ENCODE data around the gene WWOX.

WWOX gene

GRCh38 chr16:78275420-78275819 lies 176.0 kb downstream of the WWOX start:
- no peak for DNase-seq (ENCODE audit: low spot score)

DNA sequence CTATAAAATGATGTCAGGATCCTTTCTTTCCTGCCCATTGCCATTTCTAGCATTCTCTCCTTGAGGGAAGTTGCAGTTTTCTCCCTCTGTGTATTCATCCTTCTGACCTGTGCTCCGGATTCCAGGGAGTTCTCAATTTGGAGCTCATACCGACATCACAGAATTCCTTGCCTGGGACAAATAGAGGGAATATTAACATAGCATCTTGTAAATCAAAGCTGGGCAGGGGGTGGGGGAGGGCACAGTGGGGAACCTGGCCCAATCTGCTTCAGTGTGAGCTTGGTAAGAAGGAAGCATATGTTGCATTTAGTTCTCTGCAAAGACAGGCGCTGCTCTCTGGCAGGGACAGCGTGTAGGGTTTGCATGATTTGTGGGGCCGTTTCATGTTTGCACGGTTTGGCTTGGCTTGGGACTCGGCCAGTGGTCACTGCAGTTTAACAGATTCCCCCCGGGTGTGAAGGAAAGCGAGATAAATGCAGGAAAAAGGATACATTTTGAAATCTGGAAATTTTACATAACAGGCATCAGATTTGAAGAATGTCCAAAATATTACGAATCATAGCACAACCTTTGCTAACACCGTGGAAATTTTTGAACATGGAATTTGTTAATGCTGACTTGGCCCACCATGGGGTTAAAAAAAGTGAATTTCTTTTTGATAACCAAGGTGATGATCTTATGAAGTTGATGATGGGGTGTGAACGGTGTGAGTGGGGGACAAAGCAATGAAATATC lies 178.0 kb downstream of the WWOX start:
- no peak for DNase-seq (ENCODE audit: low spot score)

DNA sequence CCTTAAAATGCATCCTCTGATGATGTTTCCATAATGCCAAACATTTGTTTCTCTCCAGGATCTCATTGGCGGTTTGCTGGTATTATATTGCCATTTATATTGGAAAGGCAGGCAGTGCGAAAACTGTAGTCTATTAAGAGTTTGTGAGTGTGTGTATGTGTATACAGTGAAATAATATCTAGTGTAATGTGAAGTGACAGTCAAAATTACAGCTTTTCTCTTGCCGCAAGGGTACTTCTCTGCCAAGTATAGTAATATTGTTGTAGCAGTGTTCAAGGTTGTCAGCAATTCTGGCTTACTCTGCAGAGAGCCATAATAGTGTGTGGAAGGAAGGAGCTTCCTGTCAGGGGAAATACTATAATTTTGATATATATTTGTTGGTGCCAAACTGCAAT lies 178.6 kb downstream of the WWOX start:
- DNase-seq (ENCODE audit: low spot score), result no peak

DNA sequence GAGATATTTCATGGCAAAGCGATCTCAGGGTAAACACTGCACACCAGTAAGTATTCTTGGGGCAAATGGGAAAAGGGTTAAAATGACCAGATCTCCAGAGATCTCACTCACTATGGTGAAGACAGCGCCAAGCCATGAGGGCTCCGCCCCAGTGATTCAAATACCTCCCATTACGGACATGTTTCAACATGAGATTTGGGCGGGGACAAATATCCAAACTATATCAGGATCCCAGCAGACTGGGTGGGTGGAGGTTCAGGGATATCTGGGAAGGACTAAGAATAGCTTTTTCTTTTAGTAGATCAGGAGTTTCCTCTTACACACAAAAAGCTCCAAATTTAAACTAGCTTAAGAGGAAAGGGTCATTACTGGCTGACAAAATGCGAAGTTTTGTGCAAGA lies 181.7 kb downstream of the WWOX start:
- DNase-seq (ENCODE audit: low spot score), result no peak

- DNase-seq (ENCODE audit: low spot score), result no peak
Observed at GRCh38 chr16:78283548-78284251, 184.2 kb downstream of the WWOX start.

- no peak for DNase-seq (ENCODE audit: low spot score)
Observed at GRCh38 chr16:78284326-78284725, 184.9 kb downstream of the WWOX start.

DNA sequence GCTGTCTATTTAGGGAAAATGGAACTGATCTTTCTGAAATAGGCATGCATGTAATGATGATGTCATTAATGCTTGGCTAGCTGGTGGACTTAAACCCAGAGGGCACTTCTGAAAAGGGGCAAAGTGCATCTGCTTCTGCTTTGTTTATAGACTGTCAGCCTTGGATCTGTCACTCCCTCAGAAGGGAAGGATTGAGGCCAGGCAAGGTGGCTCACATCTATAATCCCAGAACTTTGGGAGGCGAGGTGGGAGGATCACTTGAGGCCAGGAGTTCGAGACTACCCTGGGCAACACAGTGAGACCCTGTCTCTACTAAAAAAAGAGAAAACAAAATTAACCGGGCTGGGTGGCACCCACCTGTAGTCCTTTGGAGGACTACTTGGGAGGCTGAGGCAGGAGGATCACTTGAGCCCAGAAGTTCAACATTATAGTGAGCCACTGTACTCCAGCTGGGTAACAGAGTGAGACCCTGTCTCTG lies 185.5 kb downstream of the WWOX start:
- DNase-seq (ENCODE audit: low spot score), result no peak

DNA sequence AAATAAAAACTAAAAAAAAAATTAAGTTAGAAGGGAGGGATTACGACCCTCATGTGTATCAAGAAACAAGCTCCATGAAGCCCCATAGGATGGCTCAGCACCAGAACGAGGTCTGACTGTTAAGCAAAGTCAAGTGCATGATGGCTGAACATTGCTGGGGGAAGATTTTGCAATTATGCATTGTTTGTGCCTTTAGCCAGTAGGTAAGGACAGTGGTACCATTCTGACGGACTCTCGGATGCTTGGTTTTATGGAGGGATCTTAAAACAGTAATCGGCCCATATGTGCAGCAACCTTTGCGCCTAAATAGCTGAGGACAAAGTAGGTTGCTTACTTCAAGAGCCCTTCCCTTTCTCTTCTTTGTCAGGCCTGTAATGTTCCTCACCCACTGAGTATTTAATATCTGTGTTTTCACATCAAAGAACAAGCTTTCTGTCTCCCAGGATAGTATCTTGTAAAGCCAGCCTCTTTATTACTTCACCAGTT lies 186.0 kb downstream of the WWOX start:
- no peak for DNase-seq (ENCODE audit: low spot score)

- no peak for DNase-seq (ENCODE audit: low spot score)
Observed at GRCh38 chr16:78286065-78286464, 186.6 kb downstream of the WWOX start.

DNA sequence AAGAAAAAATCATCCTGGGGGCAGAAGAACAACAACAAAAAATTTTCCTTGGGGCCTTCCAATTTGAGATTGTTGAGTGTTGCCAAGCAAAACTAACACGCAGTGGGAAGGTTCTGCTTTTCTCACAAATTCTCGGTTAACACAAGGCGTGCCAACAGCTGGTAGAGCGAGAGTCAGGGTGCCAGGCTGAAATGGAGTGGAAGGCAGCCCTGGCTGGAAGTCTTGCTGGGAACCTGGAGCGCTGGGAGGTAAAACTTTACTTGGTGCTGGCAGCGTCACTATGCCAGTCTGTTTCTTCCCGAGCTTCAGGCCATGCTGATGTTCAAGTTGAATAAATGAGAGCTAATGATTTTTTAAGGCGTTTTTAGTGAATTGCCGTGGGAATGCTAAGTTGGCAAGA lies 189.4 kb downstream of the WWOX start:
- DNase-seq (ENCODE audit: low spot score), result no peak

DNA sequence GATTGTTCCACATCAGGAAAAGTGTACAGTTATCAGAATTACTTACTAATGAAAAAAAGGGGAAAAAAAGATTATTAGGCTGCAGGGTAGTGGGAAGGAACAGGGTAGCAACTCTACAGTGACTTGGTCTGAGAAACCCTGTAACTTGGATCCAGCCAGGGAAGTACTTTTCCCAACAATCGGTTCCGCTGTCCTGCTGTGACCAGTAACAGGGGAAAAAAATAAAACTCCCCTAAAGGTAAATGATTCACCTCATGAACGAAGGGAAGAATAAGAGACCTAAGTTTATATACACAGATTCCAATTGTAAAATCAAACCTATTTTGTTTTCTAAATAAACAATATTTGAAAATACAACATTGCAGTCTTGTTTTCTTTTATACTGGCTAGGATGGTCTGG lies 189.9 kb downstream of the WWOX start:
- no peak for DNase-seq (ENCODE audit: low spot score)

DNA sequence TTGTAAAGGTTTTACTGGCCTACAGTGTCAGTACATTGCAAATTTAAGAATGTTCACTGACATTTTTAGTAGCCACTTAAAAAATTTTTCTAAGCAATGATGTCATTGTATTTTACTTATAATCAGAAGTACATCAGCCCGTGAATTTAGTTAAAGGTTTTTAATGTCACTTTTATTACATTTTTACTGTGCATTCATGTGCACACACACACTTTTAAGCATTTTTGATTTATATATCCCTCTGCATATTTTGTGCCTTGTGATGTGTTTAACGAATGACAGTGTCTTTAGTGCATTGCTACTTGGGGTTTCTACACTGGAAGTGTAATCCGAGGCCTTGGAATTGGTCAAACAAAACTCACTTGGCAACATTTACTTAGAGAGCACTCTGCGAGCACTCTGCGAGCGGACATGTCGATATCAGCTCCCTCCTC lies 190.4 kb downstream of the WWOX start:
- no peak for DNase-seq (ENCODE audit: low spot score)

DNA sequence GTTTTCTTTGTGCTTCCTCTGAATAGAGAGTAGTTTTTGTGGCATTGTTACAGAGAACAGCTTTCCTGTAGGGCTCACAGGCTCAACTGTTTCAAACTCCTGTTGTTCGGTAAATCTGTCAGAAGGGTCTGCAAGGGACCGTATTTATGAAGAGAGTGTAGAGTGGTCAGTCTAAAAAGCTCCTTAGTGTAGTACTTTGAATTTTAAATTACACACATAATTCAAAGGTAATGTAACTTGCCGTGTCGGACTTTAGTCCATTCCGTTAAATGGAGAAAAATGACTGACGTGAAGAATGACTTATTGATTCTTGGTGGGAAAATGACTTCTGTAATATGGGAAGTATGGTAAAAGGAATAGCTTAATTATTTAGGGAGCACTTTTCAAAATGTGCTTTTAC lies 190.9 kb downstream of the WWOX start:
- DNase-seq (ENCODE audit: low spot score), result no peak

DNA sequence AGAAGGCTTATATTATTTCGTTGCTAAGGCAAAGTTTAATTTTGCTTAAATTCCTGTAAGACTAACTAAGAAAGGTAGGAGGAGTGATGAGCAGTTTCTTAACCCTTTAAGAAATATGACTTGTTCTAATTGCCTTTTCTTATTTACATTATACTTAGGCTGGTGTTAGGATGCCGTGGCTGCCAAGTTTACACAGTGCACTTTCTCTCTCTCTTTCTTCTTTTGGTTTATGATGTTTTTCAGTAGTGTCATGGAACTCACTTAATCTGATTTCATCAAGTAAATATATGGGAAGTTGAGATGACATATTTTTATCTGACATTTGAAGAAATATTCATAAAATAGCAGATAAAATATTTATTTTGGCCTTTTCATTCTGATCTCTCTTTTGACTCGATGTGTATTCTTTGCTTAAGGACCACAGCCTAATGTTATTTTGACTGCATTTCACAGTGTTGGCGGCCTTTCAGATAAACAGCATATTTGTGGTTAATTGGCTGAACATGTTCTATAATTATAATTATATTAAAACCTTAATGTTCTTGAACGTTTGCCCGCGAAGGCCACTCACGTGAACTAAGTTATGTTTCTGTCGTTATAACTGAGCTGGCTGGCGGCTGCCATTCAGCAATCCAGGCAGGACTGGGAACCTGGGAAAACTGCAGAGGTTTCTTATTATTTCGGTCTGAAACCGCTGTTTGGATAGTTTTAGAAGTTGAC lies 191.6 kb downstream of the WWOX start:
- DNase-seq (ENCODE audit: low spot score), result no peak

- no peak for DNase-seq (ENCODE audit: low spot score)
Observed at GRCh38 chr16:78291604-78292003, 192.2 kb downstream of the WWOX start.

DNA sequence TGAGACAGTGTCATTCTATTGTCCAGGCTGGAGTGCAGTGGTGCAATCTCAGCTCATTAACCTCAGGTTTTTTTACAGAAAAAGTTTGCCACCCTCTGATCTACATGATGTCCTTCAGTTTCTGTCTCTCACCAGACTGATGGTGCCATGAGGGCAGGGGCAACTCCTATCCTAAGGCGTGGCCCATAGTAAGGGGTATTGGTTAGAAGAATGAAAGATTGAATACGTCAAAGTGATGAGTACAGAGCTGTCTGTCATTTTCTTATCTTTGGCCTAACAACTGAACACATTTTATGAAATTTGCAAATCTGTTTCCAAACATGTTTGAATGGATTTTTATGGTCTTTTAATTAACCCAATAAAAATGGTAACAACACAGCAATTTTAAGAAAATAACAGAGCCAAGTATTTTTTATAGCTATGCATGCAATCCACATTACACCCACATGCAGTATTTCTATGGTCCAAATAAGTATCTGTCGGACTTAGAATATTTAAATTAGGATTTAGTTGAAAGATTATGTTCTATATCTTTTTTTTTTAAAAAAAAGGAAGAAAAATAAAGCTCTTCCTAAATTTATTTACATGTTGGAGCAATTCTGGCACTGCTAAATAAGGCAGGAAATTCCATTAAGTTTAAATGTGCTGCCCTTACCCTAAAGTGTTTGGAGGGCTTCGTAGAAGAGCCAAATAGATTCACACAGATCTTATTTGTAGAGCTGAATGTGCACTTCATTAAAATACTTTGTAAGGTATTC lies 192.8 kb downstream of the WWOX start:
- no peak for DNase-seq (ENCODE audit: low spot score)

GRCh38 chr16:78292844-78293380 lies 193.5 kb downstream of the WWOX start:
- DNase-seq (ENCODE audit: low spot score), result no peak

GRCh38 chr16:78294538-78295225 lies 195.2 kb downstream of the WWOX start:
- no peak for DNase-seq (ENCODE audit: low spot score)

DNA sequence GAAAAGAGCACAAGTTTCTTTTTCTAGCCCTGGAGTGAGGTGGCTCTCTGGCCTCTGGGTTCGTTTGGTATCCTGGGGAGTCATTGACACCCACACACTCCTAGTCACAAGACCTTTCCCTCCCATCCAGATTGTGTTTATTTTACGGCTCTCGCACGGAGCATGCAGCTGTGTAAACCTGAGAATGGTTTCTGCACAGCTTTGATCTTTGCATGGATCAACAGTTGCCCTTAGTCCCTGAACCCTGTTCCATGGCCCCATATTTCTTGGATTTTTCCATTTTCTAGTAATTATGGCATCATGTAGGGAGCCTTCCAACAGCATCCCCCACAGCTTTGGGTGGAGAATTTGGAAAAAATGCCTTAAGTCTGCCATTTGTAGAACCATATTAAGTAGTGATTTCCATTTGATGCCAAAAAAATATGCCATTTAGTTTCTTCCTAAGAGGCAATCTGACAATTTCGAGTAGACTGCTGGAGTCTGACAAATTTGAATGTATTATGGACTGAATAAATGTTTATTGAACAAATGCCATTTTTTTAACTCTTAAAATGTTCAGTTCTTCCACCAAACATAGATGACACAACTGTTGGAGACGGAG lies 197.7 kb downstream of the WWOX start:
- DNase-seq (ENCODE audit: low spot score), result no peak

DNA sequence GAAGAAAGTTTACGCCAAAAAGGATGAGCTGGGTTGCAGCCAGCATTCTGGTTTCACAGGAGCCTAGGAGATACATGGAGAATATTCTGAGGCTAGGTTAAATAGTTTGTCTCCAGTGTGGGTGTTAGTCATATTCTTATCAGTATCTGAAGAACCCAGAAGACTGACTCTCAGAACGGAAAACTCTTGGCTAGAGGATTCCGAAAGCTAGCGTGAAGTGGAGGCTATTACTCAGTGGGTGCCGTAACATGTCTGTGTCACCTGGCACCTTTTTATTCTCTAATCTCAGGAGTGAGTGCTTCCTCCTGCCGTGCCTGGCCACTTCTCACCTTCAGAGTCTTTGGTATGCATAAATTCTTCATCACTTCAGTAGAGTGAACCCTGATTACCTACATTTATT lies 199.5 kb downstream of the WWOX start:
- no peak for DNase-seq (ENCODE audit: low spot score)

- no peak for DNase-seq (ENCODE audit: low spot score)
Observed at GRCh38 chr16:78300469-78300868, 201.0 kb downstream of the WWOX start.
